H1 (cell line): ENCODE results near the gene U2SURP. TPM values are rescaled to one million over a fixed set of nuclear protein-coding genes. Genes with fewer than 3 reads are reported as not detected.
"Not testable (repeated sequence)": the region's sequence is repeated elsewhere in the genome, so short reads cannot be mapped to it uniquely, and the experiment has no call there.

Experiments
- CTCF ChIA-PET: fragments of 300-600 bp; sonication (Branson Sonifier 250); formaldehyde crosslinking; loops from one replicate; lab custom pipeline; 2021; ENCODE audit not compliant: partially characterized antibody; lab: Charles Lee
- POLR2A ChIA-PET: fragments of 300-600 bp; sonication (Branson Sonifier 250); formaldehyde crosslinking; loops from one replicate; lab custom pipeline; 2021; ENCODE audit warnings: inconsistent platforms; ENCODE audit not compliant: partially characterized antibody; lab: Charles Lee
- DNase-seq, 2 experiments: peaks; one replicate each; pipeline versions ENCODE4 v3.0.0 to v3.0.0-alpha.2; 2010 to 2022; ENCODE audit warnings: low spot score in 2 of 2, low read depth in 1 of 2, mixed read lengths in 1 of 2
- FAIRE-seq: peaks from 2 replicates; lab custom pipeline; 2011; peaks lifted over from hg19 to GRCh38; lab: Jason Lieb, UNC
- H2AFZ ChIP-seq: 2 replicates; pipeline ENCODE4 v1.8.1; 2012; ENCODE audit warnings: low read length, inconsistent platforms
- H2AK5ac ChIP-seq: 2 replicates; pipeline ENCODE4 v1.6.1; 2013; ENCODE audit warnings: low read depth, low read length
- H2BK120ac ChIP-seq: replicated peaks from 2 replicates; pipeline ENCODE3; 2013; ENCODE audit warnings: low read depth, low read length, inconsistent platforms
- H2BK12ac ChIP-seq: 2 replicates; pipeline ENCODE4 v1.6.1; 2013; ENCODE audit warnings: low read depth, low read length
- H2BK15ac ChIP-seq: 2 replicates; pipeline ENCODE4 v1.6.1; 2013; ENCODE audit warnings: low read length
- H2BK20ac ChIP-seq: 2 replicates; pipeline ENCODE4 v1.6.1; 2013; ENCODE audit warnings: low read length
- H2BK5ac ChIP-seq: 2 replicates; pipeline ENCODE4 v1.6.1; 2013; ENCODE audit warnings: low read depth, low read length
- H3K14ac ChIP-seq: 2 replicates; pipeline ENCODE4 v1.6.1; 2013; ENCODE audit warnings: inconsistent platforms; ENCODE audit not compliant: insufficient read length
- H3K18ac ChIP-seq: 2 replicates; pipeline ENCODE4 v1.6.1; 2013; ENCODE audit warnings: low read length; ENCODE audit errors: extremely low read depth
- H3K23ac ChIP-seq: 2 replicates; pipeline ENCODE4 v1.6.1; 2013; ENCODE audit warnings: inconsistent platforms; ENCODE audit not compliant: insufficient read length
- H3K23me2 ChIP-seq: 2 replicates; pipeline ENCODE4 v1.6.1; 2013; ENCODE audit warnings: low read depth, low read length
- H3K27ac ChIP-seq: 2 replicates; pipeline ENCODE4 v1.6.1; 2011; ENCODE audit warnings: low read depth, low read length, inconsistent platforms
- H3K27me3 ChIP-seq, 4 experiments: replicated peaks in 1 of 4; 1 replicate in 1 of 4; 2 replicates in 3 of 4; pipeline versions ENCODE4 v1.6.1 to v1.8.1; 2011 to 2013; ENCODE audit warnings: low read length in 3 of 4, mild to moderate bottlenecking in 3 of 4, inconsistent platforms in 2 of 4, mixed read lengths in 2 of 4, moderate library complexity in 1 of 4; ENCODE audit not compliant: control insufficient read depth in 3 of 4, insufficient read depth in 3 of 4; ENCODE audit errors: extremely low read depth in 1 of 4
- H3K36me3 ChIP-seq, 4 experiments: 2 replicates each; pipeline versions ENCODE4 v1.6.1 to v1.8.1; 2011 to 2013; ENCODE audit warnings: mild to moderate bottlenecking in 4 of 4, low read length in 3 of 4, moderate library complexity in 2 of 4, control low read depth in 1 of 4, inconsistent platforms in 1 of 4; ENCODE audit not compliant: insufficient read depth in 4 of 4, control insufficient read depth in 2 of 4
- H3K4ac ChIP-seq: replicated peaks from 2 replicates; pipeline ENCODE3; 2013; ENCODE audit warnings: low read length, low read depth, mixed read lengths, inconsistent platforms; ENCODE audit not compliant: insufficient read length
- H3K4me1 ChIP-seq, 4 experiments: replicated peaks in 1 of 4; 1 replicate in 1 of 4; 2 replicates in 3 of 4; pipeline versions ENCODE4 v1.6.1 to v1.8.1; 2011 to 2013; ENCODE audit warnings: low read length in 3 of 4, inconsistent platforms in 2 of 4, mixed read lengths in 1 of 4; ENCODE audit not compliant: insufficient read depth in 4 of 4, control insufficient read depth in 3 of 4
- H3K4me2 ChIP-seq, 2 experiments: 2 replicates each; pipeline versions ENCODE4 v1.6.1 to v1.8.1; 2011 to 2013; ENCODE audit warnings: low read depth in 2 of 2, low read length in 2 of 2, control low read depth in 1 of 2, inconsistent platforms in 1 of 2, mild to moderate bottlenecking in 1 of 2; ENCODE audit not compliant: insufficient read depth in 1 of 2
- H3K4me3 ChIP-seq, 4 experiments: fragments of 200-600, 300-600 bp in 1 of 4; sonication (generic), shearing (Covaris generic), sonication (Bioruptor Twin) in 1 of 4; 2 replicates each; pipeline versions ENCODE4 v1.5.1 to v1.8.1; 2011 to 2016; ENCODE audit warnings: low read length in 4 of 4, low read depth in 3 of 4, control low read depth in 2 of 4, inconsistent platforms in 2 of 4, mild to moderate bottlenecking in 2 of 4, mixed read lengths in 1 of 4, moderate library complexity in 1 of 4; ENCODE audit not compliant: insufficient read depth in 2 of 4; ENCODE audit errors: extremely low read depth in 1 of 4
- H3K56ac ChIP-seq: replicated peaks from 2 replicates; pipeline ENCODE3; 2013; ENCODE audit warnings: low read depth, mild to moderate bottlenecking, mixed read lengths, low read length, inconsistent platforms; ENCODE audit not compliant: insufficient read length
- H3K79me1 ChIP-seq: 2 replicates; pipeline ENCODE4 v1.6.1; 2013; ENCODE audit warnings: low read depth, low read length, control low read depth
- H3K79me2 ChIP-seq, 2 experiments: 2 replicates each; pipeline versions ENCODE4 v1.6.1 to v1.8.1; 2012 to 2013; ENCODE audit warnings: low read length in 2 of 2, mild to moderate bottlenecking in 2 of 2, inconsistent platforms in 1 of 2; ENCODE audit not compliant: insufficient read depth in 2 of 2, control insufficient read depth in 1 of 2
- H3K9ac ChIP-seq, 4 experiments: replicated peaks in 1 of 4; 1 replicate in 1 of 4; 2 replicates in 3 of 4; pipeline versions ENCODE4 v1.6.1 to v1.8.1; 2011 to 2013; ENCODE audit warnings: low read depth in 3 of 4, low read length in 3 of 4, control low read depth in 2 of 4, mild to moderate bottlenecking in 2 of 4, moderate library complexity in 2 of 4, inconsistent platforms in 1 of 4; ENCODE audit errors: extremely low read depth in 1 of 4
- H3K9me3 ChIP-seq, 2 experiments: 2 replicates each; pipeline versions ENCODE4 v1.6.1 to v1.8.1; 2012 to 2013; ENCODE audit warnings: mild to moderate bottlenecking in 2 of 2, moderate library complexity in 2 of 2, control low read depth in 1 of 2, inconsistent platforms in 1 of 2, low read depth in 1 of 2, low read length in 1 of 2, mixed read lengths in 1 of 2; ENCODE audit not compliant: insufficient read depth in 2 of 2
- H4K20me1 ChIP-seq, 2 experiments: replicated peaks in 1 of 2; 2 replicates each; pipeline versions ENCODE3 to v1.8.1; 2011 to 2013; ENCODE audit warnings: inconsistent platforms in 2 of 2, low read length in 2 of 2, mild to moderate bottlenecking in 1 of 2; ENCODE audit not compliant: insufficient read depth in 2 of 2, control insufficient read depth in 1 of 2
- H4K5ac ChIP-seq: 2 replicates; pipeline ENCODE4 v1.6.1; 2013; ENCODE audit warnings: low read length, low read depth, mixed read lengths, inconsistent platforms; ENCODE audit not compliant: insufficient read length
- H4K8ac ChIP-seq: 2 replicates; pipeline ENCODE4 v1.8.0; 2013; ENCODE audit warnings: mild to moderate bottlenecking, moderate library complexity, low read length, inconsistent platforms; ENCODE audit not compliant: insufficient read depth; ENCODE audit errors: extremely low read depth
- H4K91ac ChIP-seq: replicated peaks from 2 replicates; pipeline ENCODE3; 2013; ENCODE audit warnings: low read length, mixed read lengths, inconsistent platforms; ENCODE audit not compliant: insufficient read length
- WGBS, 2 experiments: shearing (Covaris generic) in 1 of 2; methylation state at CpG; one replicate each; pipeline versions ENCODE4 v1.1.6 to v1.1.7; 2013 to 2015; ENCODE audit warnings: low lambda C conversion rate in 2 of 2, mixed read lengths in 2 of 2, inconsistent platforms in 1 of 2, low coverage in 1 of 2, missing lambda C conversion rate in 1 of 2; ENCODE audit not compliant: insufficient replicate concordance in 2 of 2, insufficient coverage in 1 of 2, insufficient read length in 1 of 2; ENCODE audit errors: extremely low coverage in 1 of 2, missing lambda C conversion rate in 1 of 2; 5-methylcytosine and 5-hydroxymethylcytosine counted together
- polyA plus RNA-seq, 7 experiments: library from polyadenylated mRNA; depleted of rRNA in 3 of 7; stranded (reverse) in 5 of 7; unstranded in 2 of 7; fragments of >200 nt in 5 of 7; fragments of 200-250 nt in 2 of 7; gene quantifications; 1 replicate in 5 of 7; 2 replicates in 1 of 7; 4 replicates in 1 of 7; pipeline versions ENCODE4 v1.2.1 to v1.2.3, GENCODE V29; 2011 to 2013; ENCODE audit warnings: missing spikeins in 2 of 7, mixed read lengths in 2 of 7
- total RNA-seq: library from RNA; stranded (reverse); fragmentation: NEBNext Ultra II Directional; extraction: Animal tissue kit (Norgen Biotek cat#: 25700); gene quantifications from 2 replicates; pipeline ENCODE4 v1.2.1, GENCODE V29; 2021

U2SURP gene
- total and polyA plus RNA-seq, 2 of the 8 experiments (the other 6 are each of a cell fraction or from before 2014, with no cell fraction given): 22.2 to 167 TPM

DNA sequence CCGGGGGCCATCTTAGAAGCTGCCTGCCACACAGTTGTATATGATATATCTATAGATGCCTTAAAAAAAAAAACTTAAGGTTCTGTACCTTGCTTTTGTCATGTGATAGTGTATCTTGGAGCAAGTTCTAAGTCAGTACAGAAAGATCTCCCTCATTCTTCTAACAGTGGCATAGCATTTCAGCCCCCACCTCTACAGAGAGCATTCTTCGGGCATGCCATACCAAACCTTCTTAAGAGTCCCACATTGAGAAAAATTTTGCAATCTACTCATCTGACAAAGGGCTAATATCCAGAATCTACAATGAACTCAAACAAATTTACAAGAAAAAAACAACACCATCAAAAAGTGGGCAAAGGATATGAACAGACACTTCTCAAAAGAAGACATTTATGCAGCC is 13.1 kb upstream of the U2SURP start:
- 90% methylated on average over 2 of the region's 2 CpGs; no CpG with 5 or more reads in 1 of the 2 experiments for WGBS, 2 experiments

DNA sequence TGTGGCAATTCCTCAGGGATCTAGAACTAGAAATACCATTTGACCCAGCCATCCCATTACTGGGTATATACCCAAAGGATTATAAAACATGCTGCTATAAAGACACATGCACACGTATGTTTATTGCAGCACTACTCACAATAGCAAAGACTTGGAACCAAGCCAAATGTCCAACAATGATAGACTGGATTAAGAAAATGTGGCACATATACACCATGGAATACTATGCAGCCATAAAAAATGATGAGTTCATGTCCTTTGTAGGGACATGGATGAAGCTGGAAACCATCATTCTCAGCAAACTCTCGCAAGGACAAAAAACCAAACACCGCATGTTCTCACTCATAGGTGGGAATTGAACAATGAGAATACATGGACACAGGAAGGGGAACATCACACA is 12.5 kb upstream of the U2SURP start:
- not testable (repeated sequence) for H2BK20ac ChIP-seq, H3K4me3 ChIP-seq, DNase-seq, H4K8ac ChIP-seq, H2AK5ac ChIP-seq, H2BK5ac ChIP-seq, H2BK120ac ChIP-seq, H3K4me1 ChIP-seq, H2BK15ac ChIP-seq, H3K18ac ChIP-seq, H3K4ac ChIP-seq, H4K20me1 ChIP-seq, H3K9ac ChIP-seq, H2BK12ac ChIP-seq, H3K27ac ChIP-seq, FAIRE-seq, H2AFZ ChIP-seq, H3K36me3 ChIP-seq, H3K79me2 ChIP-seq, H3K79me1 ChIP-seq, H3K56ac ChIP-seq, H4K91ac ChIP-seq, H3K23ac ChIP-seq, H4K5ac ChIP-seq, H3K27me3 ChIP-seq, H3K4me2 ChIP-seq, H3K14ac ChIP-seq, H3K9me3 ChIP-seq, H3K23me2 ChIP-seq
- POLR2A ChIA-PET: interaction anchor here (3.4 kb wide), 1 partner anchor 13 kb away, joined by 13 read pairs; the partner anchor contains the start of gene U2SURP
- CTCF ChIA-PET: interaction anchor here (3.3 kb wide), 1 partner anchor 57 kb away, joined by 12 read pairs; no protein-coding TSS in a partner anchor
- no CpG with 5 or more reads among the region's 3 CpGs for WGBS, 2 experiments

More for the DNA sequence above, 13.1 kb upstream of the U2SURP start:
- H3K4ac ChIP-seq, H4K8ac ChIP-seq, H3K18ac ChIP-seq, H3K27ac ChIP-seq, H4K91ac ChIP-seq, H4K5ac ChIP-seq, H3K14ac ChIP-seq, H2BK5ac ChIP-seq, H3K4me2 ChIP-seq, H3K4me1 ChIP-seq, H3K56ac ChIP-seq, FAIRE-seq, H2AK5ac ChIP-seq, H3K27me3 ChIP-seq, H2BK15ac ChIP-seq, H3K9ac ChIP-seq, H3K79me2 ChIP-seq, H2BK120ac ChIP-seq, H2BK12ac ChIP-seq, H2BK20ac ChIP-seq, POLR2A ChIA-PET, H4K20me1 ChIP-seq, H3K4me3 ChIP-seq, H3K36me3 ChIP-seq, H3K23ac ChIP-seq, DNase-seq, H3K23me2 ChIP-seq, H3K79me1 ChIP-seq, H2AFZ ChIP-seq, H3K9me3 ChIP-seq: not testable (repeated sequence)
- CTCF ChIA-PET: interaction anchor here (0.7 to 2.6 kb wide), 11 partner anchors 14 to 252 kb away, joined by 3 to 32 read pairs (median 5); no protein-coding TSS in a partner anchor
